Mucosa of rectum (tissue), 2 donors: ENCODE measurements around the gene MEMO1.
"Not testable (repeated sequence)": the region's sequence is repeated elsewhere in the genome, so short reads cannot be mapped to it uniquely, and the experiment has no call there.

Source experiments
- H3K27ac ChIP-seq, 2 donors: one replicate each; pipeline ENCODE4 v1.7.0; 2013; ENCODE audit warnings: inconsistent platforms in 2 of 2, low read depth in 2 of 2, low read length in 2 of 2
- H3K27me3 ChIP-seq, 2 donors: one replicate each; pipeline ENCODE4 v1.7.0; 2013; ENCODE audit warnings: low read length in 2 of 2; ENCODE audit not compliant: control insufficient read depth in 2 of 2, insufficient read depth in 2 of 2
- H3K36me3 ChIP-seq, 2 donors: one replicate each; pipeline ENCODE4 v1.7.0; 2013; ENCODE audit warnings: low read length in 2 of 2; ENCODE audit not compliant: control insufficient read depth in 2 of 2, insufficient read depth in 2 of 2
- H3K4me1 ChIP-seq, 2 donors: one replicate each; pipeline ENCODE4 v1.7.0; 2013; ENCODE audit warnings: low read length in 2 of 2, mild to moderate bottlenecking in 1 of 2; ENCODE audit not compliant: control insufficient read depth in 2 of 2, insufficient read depth in 2 of 2
- H3K4me3 ChIP-seq, 2 donors: one replicate each; pipeline ENCODE4 v1.7.0; 2013; ENCODE audit warnings: low read length in 2 of 2
- H3K9ac ChIP-seq, 2 donors: one replicate each; pipeline ENCODE4 v1.7.0; 2013; ENCODE audit warnings: low read length in 2 of 2, low read depth in 1 of 2, mild to moderate bottlenecking in 1 of 2
- H3K9me3 ChIP-seq, 2 donors: one replicate each; pipeline ENCODE4 v1.7.0; 2013; ENCODE audit warnings: low read length in 2 of 2; ENCODE audit not compliant: control insufficient read depth in 2 of 2
- donor health status: healthy.
- donor health status: Normal muscosa, but diverticular disease.

Gene MEMO1

DNA sequence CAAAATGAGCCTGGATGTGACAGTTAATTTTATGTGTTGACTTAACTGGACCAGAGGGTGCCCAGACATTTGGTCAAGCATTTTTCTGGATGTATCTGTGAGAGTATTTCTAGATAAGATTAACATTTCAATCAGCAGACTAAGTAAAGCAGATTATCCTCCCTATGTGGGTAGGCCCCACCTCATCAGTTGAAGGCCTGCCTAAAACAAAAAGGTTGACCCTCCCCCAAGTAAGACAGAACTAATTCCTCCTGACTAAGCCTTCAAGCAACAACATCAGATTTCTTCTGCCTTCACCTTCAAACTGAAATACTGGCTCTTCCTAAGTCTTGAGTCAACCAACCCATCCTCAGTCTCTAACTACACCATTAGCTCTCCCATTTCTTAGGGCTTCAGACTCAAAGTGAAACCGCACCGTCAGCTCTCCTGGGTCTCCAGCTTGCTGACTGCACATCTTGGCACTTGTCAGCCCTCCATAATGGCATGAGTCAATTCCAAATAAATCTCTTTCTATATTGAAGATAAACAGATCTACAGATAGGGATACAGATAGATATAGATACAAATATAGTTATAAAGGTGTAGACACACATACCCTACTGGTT lies 47.9 kb downstream of the MEMO1 start:
- H3K36me3 ChIP-seq: no peaks in the 10 kb centered on the region
- H3K27ac ChIP-seq: no peak overlapping the region
- H3K4me1 ChIP-seq: no peaks in the 10 kb centered on the region
- H3K27me3 ChIP-seq: no peaks in the 10 kb centered on the region
- no peaks in the 10 kb centered on the region for H3K9me3 ChIP-seq
- H3K4me3 ChIP-seq: no peak overlapping the region
- no peak overlapping the region for H3K9ac ChIP-seq

DNA sequence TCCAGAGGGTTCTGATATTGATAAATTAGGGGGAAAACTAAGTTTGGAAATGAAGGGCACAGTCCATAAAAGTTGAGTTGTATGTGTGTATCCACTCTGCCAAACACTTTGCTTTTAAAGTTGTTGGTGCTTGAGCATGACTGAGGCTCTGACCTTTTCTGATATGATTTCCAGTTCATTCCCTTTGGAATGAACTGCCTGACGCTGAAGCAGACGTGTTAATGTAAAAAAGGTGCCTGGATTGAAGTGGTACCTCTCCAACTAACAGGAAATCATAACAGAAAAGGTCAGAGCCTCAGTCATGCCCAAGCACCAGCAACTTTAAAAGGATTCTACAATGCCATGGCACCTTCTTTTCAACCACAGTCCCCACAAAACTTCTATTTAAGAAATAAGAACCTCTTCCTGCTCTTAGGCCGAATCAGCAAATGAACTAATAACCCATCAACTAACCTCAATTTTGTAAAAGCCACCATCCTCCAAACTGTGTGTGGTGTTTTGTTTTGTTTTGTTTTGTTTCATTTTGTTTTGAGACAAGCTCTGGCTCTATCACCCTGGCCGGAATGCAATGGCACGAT lies 52.6 kb downstream of the MEMO1 start:
- Histone ChIP-seq H3K27me3 (no peaks in the 10 kb centered on the region), H3K4me3 (no peak overlapping the region), H3K36me3 (no peaks in the 10 kb centered on the region), H3K9ac (no peak overlapping the region), H3K4me1 (no peaks in the 10 kb centered on the region), H3K9me3 (no peaks in the 10 kb centered on the region), H3K27ac (no peak overlapping the region)

DNA sequence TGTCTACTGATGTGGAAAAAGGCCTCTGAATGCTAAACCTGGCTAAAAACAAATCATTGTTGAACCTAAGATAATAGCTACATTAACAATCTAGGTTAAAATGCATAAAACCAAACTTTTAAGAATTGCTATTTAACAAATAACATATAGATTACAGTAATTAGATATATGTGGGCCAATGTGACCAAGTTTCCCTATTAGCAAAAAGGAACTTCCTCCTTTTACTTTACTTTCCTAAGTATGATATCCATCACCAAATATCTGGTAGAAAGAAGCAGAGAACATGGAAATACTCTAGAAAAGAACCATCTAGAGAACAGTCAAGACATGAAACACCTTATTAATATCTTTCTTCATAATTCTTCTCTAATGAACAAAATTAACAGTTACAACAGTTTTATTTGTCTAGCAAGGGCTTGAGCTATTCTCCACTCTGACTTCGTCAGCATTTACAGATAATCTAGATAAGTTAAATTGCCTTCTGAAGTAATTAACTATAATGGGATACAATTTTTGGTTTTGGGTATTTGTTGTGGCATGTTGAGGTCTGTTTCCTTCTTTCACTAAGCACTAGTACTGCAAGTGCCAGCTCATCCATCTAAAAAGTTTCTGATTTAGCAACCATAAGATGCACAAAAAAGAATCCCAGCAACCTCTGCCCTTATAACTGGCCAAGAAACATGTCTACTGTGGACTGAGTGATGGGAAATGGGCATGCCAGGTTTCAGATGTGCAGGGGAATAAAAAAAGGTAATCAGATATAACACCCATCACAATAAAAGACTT lies 53.3 kb downstream of the MEMO1 start:
- H3K9me3 ChIP-seq: no peaks in the 10 kb centered on the region
- no peak overlapping the region for H3K9ac ChIP-seq
- H3K4me1 ChIP-seq: no peaks in the 10 kb centered on the region
- no peak overlapping the region for H3K27ac ChIP-seq
- H3K27me3 ChIP-seq: no peaks in the 10 kb centered on the region
- peak overlapping the region in 1 of 2 donors; percentile 31 for H3K4me3 ChIP-seq
- no peaks in the 10 kb centered on the region for H3K36me3 ChIP-seq

DNA sequence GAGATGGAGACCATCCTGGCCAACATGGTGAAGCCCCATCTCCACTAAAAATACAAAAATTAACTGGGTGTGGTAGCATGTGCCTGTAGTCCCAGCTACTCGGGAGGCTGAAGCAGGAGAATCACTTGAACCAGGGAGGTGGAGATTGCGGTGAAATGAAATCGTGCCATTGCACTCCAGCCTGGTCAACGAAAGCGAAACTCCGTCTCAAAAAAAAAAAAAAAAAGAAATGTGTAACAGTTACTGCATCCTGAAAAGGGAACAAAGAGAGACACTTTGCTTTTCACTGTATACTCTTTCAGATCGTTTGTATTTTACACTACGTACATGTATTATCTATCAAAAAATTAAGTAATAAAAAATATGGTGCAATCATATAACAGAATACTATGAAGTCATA lies 53.9 kb downstream of the MEMO1 start:
- not testable (repeated sequence) for H3K9ac ChIP-seq, H3K4me1 ChIP-seq, H3K27me3 ChIP-seq, H3K27ac ChIP-seq, H3K36me3 ChIP-seq, H3K9me3 ChIP-seq
- H3K4me3 ChIP-seq: peak overlapping the region in 1 of 2 donors; percentile 31

DNA sequence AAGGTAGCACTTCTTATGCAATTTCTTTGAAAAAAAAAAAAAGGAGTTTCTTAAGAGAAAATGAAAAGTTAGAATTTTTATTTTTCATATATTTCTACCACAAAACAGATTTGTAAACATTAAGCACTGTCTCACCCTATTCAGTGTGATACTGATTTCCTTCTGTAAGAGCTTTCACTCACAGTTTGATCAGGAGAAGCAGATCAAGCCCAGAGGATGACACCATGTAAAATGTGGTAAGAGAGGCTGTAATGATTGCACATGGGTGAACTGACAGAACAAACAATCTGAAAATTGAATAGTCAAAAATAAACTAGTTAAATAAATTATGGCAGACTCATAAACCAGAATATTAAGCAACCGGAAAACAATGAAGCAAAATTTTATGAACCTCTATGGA lies 54.5 kb downstream of the MEMO1 start:
- Histone ChIP-seq H3K4me3 (no peak overlapping the region), H3K4me1 (no peaks in the 10 kb centered on the region), H3K9me3 (no peaks in the 10 kb centered on the region), H3K27ac (no peak overlapping the region), H3K36me3 (no peaks in the 10 kb centered on the region), H3K27me3 (no peaks in the 10 kb centered on the region), H3K9ac (no peak overlapping the region)

DNA sequence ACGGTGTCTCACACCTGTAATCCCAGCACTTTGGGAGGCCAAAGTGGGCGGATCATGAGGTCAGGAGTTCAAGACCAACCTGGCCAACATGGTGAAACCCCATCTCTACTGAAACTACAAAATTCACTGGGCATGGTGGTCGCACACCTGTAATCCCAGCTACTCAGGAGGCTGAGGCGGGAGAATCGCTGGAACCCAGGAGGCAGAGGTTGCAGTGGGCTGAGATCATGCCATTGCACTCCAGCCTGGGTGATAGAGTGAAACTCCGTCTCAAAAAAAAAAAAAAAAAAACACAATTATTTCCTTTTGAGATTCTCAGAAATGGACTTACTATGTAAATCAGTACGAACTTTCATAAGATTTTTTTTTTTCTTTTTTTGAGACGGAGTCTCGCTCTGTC lies 57.7 kb downstream of the MEMO1 start:
- H3K4me1 ChIP-seq, H3K9me3 ChIP-seq, H3K9ac ChIP-seq, H3K27me3 ChIP-seq, H3K27ac ChIP-seq, H3K4me3 ChIP-seq, H3K36me3 ChIP-seq: not testable (repeated sequence)

DNA sequence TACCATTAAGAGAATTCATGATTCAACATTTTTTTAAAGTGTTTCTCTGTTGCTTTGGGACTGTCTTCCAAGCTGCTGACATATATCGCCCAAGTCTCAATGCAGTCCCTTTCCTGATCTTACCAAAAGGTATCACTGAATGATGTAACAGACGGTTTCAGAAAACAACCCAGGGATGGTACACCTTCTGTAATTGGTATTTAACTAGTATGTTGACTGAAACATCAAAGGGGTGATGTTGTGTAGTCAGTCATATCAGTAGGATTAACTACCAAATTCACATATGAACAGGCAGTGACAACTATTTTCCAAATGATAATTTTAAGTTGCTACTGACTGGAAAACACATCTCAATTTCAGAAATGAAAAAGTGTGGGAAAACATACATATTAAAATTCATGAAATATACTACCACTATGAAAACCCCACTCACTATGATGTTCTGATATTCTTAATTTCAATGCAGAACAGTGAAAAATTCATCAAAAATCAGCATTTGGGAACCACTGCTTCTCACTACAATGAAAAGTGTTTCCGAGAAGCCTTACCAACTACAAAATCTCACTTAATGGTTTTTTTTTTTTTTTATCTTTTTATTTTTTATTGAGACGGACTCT lies 59.8 kb downstream of the MEMO1 start:
- H3K9me3 ChIP-seq: no peaks in the 10 kb centered on the region
- no peaks in the 10 kb centered on the region for H3K36me3 ChIP-seq
- no peaks in the 10 kb centered on the region for H3K4me1 ChIP-seq
- H3K9ac ChIP-seq: no peak overlapping the region
- no peaks in the 10 kb centered on the region for H3K27me3 ChIP-seq
- H3K27ac ChIP-seq: no peak overlapping the region
- H3K4me3 ChIP-seq: no peak overlapping the region

DNA sequence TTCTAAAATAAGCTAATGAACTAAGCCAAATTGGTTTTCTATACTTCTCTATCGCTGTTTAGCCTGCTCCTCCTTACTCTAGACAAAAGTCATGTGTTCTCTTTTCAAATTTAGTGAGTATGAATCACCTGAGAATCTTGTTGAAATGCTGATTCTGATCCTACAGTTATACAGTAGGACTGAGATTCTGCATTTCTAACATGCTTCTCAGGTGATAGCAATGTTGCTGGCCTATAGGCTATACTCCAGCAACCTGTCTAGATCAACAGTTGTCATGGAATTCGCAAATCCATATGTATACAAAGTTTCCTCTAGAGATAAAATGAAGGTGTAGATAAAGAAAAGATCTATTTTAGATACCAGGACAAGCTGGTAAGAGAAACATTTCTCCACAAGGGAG lies 62.9 kb downstream of the MEMO1 start:
- Histone ChIP-seq H3K4me3 (no peak overlapping the region), H3K9ac (no peak overlapping the region), H3K4me1 (no peaks in the 10 kb centered on the region), H3K9me3 (no peaks in the 10 kb centered on the region), H3K27me3 (no peaks in the 10 kb centered on the region), H3K36me3 (no peaks in the 10 kb centered on the region), H3K27ac (no peak overlapping the region)

DNA sequence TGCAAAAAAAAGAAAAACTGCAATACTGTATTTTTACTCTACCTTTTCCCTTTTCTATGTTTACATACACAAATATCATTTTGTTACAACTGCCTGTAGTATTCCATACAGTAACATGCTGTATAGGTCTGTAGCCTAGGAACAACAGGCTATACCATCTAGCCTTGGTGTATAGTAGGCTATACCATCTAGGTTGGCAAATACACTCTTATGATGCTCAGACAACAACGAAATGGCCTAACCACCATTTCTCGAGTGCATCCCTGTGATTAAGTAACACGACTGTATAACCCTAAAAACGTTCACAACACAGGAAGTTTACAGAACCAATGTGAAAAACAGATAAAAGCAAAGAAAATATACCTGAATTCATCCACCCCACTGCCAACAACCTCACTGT lies 64.0 kb downstream of the MEMO1 start:
- Histone ChIP-seq H3K36me3 (no peaks in the 10 kb centered on the region), H3K9ac (no peak overlapping the region), H3K4me1 (no peaks in the 10 kb centered on the region), H3K9me3 (no peaks in the 10 kb centered on the region), H3K4me3 (no peak overlapping the region), H3K27ac (no peak overlapping the region), H3K27me3 (no peaks in the 10 kb centered on the region)

DNA sequence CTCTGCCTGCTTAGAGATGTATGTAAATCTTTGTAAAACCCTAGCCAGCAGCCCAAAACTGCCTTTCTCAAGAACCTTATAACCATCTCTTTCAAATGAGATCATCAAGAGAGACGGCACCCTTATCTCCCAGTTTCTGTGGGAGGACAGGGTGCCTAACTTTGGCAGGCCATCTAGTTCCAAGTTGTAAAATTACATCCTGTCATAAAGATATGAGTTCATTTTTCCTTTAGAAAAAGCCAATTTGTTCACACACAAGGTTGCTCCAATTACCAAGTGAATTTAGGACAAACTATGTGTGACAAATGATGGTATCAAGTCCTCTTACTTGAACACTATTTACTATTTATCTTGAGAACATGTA lies 65.3 kb downstream of the MEMO1 start:
- H3K36me3 ChIP-seq: no peaks in the 10 kb centered on the region
- no peaks in the 10 kb centered on the region for H3K4me1 ChIP-seq
- H3K9me3 ChIP-seq: no peaks in the 10 kb centered on the region
- no peak overlapping the region for H3K9ac ChIP-seq
- no peaks in the 10 kb centered on the region for H3K27me3 ChIP-seq
- H3K4me3 ChIP-seq: no peak overlapping the region
- H3K27ac ChIP-seq: no peak overlapping the region
